Astrocyte of the cerebellum (primary cell): ENCODE data around the gene SMPD3.

Experiments used
- DNase-seq: peaks from one replicate; pipeline ENCODE4 v3.0.0-alpha.2; 2011; ENCODE audit warnings: low read depth
- H3K4me3 ChIP-seq: 2 replicates; pipeline ENCODE4 v1.5.1; 2011; ENCODE audit warnings: mild to moderate bottlenecking, low read depth, low read length, moderate library complexity
- CTCF ChIP-seq: IDR thresholded peaks from 2 replicates; pipeline ENCODE4 v1.5.1; 2012; ENCODE audit warnings: low read length, low read depth, moderate library complexity, mild to moderate bottlenecking; ENCODE audit errors: missing control alignments
- in situ Hi-C: cut with HindIII; loops from 2 replicates; pipeline ENCODE4 v1.10.0; 2017; ENCODE audit warnings: low sequenced_read_pairs

SMPD3 gene

GRCh38 chr16:68355447-68356248 lies 92.7 kb downstream of the SMPD3 start:
- H3K4me3 ChIP-seq: no peak overlapping the region
- DNase-seq: no peak
- no peak for TF ChIP-seq CTCF
- in situ Hi-C loops: no loop called here

- in situ Hi-C loops: no loop called here
- H3K4me3 ChIP-seq: no peak overlapping the region
- TF ChIP-seq CTCF: no peak
- no peak for DNase-seq
Measured at GRCh38 chr16:68354816-68355215, 93.5 kb downstream of the SMPD3 start.

GRCh38 chr16:68353366-68353765 lies 94.9 kb downstream of the SMPD3 start:
- no peak for TF ChIP-seq CTCF
- no peak overlapping the region for H3K4me3 ChIP-seq
- in situ Hi-C loops: no loop called here
- DNase-seq: no peak

GRCh38 chr16:68351991-68352431 lies 96.3 kb downstream of the SMPD3 start:
- in situ Hi-C loops: no loop called here
- TF ChIP-seq CTCF: no peak
- DNase-seq: no peak
- no peak overlapping the region for H3K4me3 ChIP-seq

- H3K4me3 ChIP-seq: no peak overlapping the region
- in situ Hi-C loops: no loop called here
- DNase-seq: no peak
- no peak for TF ChIP-seq CTCF
Measured at GRCh38 chr16:68351463-68351862, 96.8 kb downstream of the SMPD3 start.

DNA sequence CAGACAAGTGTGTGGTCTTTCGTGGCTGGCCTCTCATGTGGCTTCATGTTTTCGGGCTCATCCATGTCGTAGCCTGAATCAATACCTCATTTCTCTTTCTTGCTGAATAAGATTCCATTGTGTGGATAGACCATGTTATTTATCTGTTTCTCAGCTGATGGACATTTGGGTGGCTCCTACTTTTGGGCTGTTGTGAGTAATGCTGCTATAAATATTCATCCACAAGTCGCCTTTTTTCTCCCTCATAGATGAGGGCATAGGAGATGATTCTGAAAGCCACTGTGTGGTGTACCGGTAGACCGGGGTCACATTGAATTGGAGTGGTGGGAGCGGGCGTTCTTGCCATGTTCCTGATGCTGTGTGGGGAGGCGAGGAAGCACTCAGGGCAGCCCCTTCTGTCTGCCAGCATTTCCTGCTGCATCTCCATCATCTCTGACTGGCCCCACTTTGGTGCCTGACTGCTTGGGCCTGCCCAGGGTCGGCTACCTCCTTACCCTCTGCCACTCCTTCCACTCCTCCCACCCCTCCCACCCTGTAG lies 97.4 kb downstream of the SMPD3 start:
- DNase-seq: no peak
- TF ChIP-seq CTCF: no peak
- H3K4me3 ChIP-seq: no peak overlapping the region
- in situ Hi-C loops: no loop called here
